Subcutaneous adipose tissue (tissue), 4 donors: ENCODE data around the gene RAD18. TPM values are rescaled to one million over a fixed set of nuclear protein-coding genes. Genes with fewer than 3 reads are reported as not detected.

ENCODE experiments used
- CTCF ChIP-seq: fragments of 450-650 bp; IDR thresholded peaks from one replicate; pipeline ENCODE4 v1.5.1; 2016; ENCODE audit warnings: low read depth, mild to moderate bottlenecking, control low read depth, antibody characterized with exemption, moderate library complexity
- small RNA-seq: library from RNA; depleted of rRNA; stranded (forward); fragments of <200 nt; gene quantifications from one replicate; pipeline ENCODE3, GENCODE V24; 2016
- total RNA-seq, 4 donors: library from RNA; depleted of rRNA; stranded (reverse); fragments of >200 nt; gene quantifications; one replicate each; pipeline ENCODE4 v1.1.0, GENCODE V29; 2016

Gene RAD18
- total RNA-seq, 4 donors from 2014 or later = 5.9 to 12.2 (median 9.9) TPM

GRCh38 chr3:8836096-8836495 is 127.2 kb downstream of the RAD18 start:
- no peak for TF ChIP-seq CTCF

GRCh38 chr3:8835385-8835784 is 127.9 kb downstream of the RAD18 start:
- TF ChIP-seq CTCF = no peak

- TF ChIP-seq CTCF = no peak
Measured at GRCh38 chr3:8834974-8835373, 128.3 kb downstream of the RAD18 start.

- TF ChIP-seq CTCF = no peak
Measured at GRCh38 chr3:8827641-8828040, 135.6 kb downstream of the RAD18 start.

Small RNA genes within 50 kb of the gene (small RNA-seq; reads per million reads assigned to genes)
- not detected for gene RF00416

Other genes starting within 250 kb of the RAD18 start
- gene CAV3, start 229.7 kb downstream of the RAD18 start, total RNA-seq = not detected
- gene OXTR, start 193.9 kb downstream of the RAD18 start, total RNA-seq = under 1 TPM in 3 of 4 donors, not detected in 1; 0.16 to 0.34 (median 0.19) TPM